Measurements from ENCODE around the gene MGLL.

DNA sequence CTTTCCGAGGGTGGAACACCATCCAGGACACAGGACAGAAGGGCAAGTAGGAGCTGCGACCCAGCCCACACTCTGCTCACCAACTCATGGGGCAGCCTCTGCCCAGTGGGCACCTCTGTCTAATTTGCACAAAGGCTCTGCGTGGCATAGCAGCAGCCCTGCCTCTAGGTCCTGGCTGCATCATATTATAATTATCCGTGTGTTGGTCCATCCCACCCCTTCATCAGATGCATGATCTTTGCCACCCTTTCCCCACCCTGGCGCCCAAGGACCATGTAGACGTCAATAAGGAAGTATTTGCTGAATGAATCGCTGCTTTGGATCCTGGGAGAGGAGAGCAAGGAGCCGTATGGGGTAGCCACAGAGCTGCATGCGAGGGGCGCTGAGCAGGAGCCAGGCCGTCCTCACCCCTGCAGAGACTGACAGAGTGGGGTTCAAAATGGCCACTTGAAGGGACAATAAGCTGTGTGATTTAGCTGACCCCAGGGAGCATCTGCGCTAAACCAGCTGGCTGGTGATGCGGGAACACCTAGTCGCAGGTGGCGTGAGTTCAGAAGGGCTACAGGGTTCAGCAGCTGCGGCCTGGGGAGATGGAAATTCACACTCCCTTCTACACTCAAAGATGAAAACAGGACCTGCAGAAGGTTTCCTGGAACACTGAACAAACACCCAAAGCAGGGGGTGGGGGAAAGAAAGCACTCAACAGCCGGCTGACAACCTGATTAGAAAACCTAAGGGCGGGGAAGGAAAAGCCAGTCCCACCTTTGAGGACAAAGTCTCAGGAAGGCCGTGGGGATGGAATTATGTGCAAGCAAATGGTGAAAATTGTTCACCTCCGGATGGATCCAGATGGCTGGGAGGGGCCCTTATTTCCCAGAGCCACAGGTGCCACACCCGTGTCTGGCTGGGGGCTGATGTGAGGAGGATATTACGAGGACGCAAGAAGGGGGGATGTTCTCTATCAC lies 6.4 kb downstream of the MGLL start:
- TF ChIP-seq CTCF (IDR thresholded peaks at IDR 0.05; ENCODE audit: insufficient read depth, low read depth, low read length) = no peak
- TF ChIP-seq EZH2 (IDR thresholded peaks at IDR 0.05; ENCODE audit: insufficient read depth, low read length) = no peak
